SK-N-MC (cell line): ENCODE data around the gene OR2V2.

Experiments used
- EZH2 ChIP-seq: fragments of 200-600 bp; sonication (generic); IDR thresholded peaks from one replicate; pipeline ENCODE4 v1.6.1; 2017; ENCODE audit warnings: antibody characterized with exemption
- FOXP2 ChIP-seq: optimal IDR thresholded peaks from 2 replicates; pipeline ENCODE3; 2011; ENCODE audit warnings: mild to moderate bottlenecking, moderate library complexity; ENCODE audit not compliant: insufficient read depth; ENCODE audit errors: extremely low read length, control extremely low read depth
- POLR2AphosphoS5 ChIP-seq: IDR thresholded peaks from 2 replicates; pipeline ENCODE4 v1.6.1; 2012; ENCODE audit warnings: mild to moderate bottlenecking, low read depth, low read length, borderline replicate concordance

GRCh38 chr5:181142054-181142453, 5.3 kb upstream of the OR2V2 start:
- TF ChIP-seq EZH2 = no peak
- no peak for TF ChIP-seq POLR2AphosphoS5
- TF ChIP-seq FOXP2 = no peak
